PFSK-1 (cell line): ENCODE data around the gene HES5.

Experiments
- FOXP2 ChIP-seq: optimal IDR thresholded peaks from 2 replicates; pipeline ENCODE3; 2011; ENCODE audit warnings: borderline replicate concordance, control low read depth, inconsistent platforms; ENCODE audit not compliant: insufficient read depth; ENCODE audit errors: extremely low read length, extremely low read depth
- POLR2AphosphoS5 ChIP-seq: IDR thresholded peaks from 2 replicates; pipeline ENCODE4 v1.6.1; 2012; ENCODE audit warnings: low read depth, mild to moderate bottlenecking, control low read depth, low read length, moderate library complexity
- REST ChIP-seq, 2 experiments: IDR thresholded peaks; 2 replicates each; pipeline versions ENCODE4 v1.6.1 to v1.8.0; 2011 to 2012; ENCODE audit warnings: low read depth in 2 of 2, low read length in 2 of 2, control low read depth in 1 of 2, inconsistent platforms in 1 of 2, mild to moderate bottlenecking in 1 of 2, moderate library complexity in 1 of 2; ENCODE audit not compliant: insufficient read depth in 1 of 2
- SIN3A ChIP-seq: IDR thresholded peaks from 2 replicates; pipeline ENCODE4 v1.6.1; 2012; ENCODE audit warnings: mild to moderate bottlenecking, low read length, moderate library complexity, borderline replicate concordance; ENCODE audit not compliant: insufficient read depth
- TAF1 ChIP-seq: IDR thresholded peaks from 2 replicates; pipeline ENCODE4 v1.6.1; 2012; ENCODE audit warnings: low read length, control low read depth, borderline replicate concordance; ENCODE audit not compliant: insufficient read depth

Gene HES5

DNA sequence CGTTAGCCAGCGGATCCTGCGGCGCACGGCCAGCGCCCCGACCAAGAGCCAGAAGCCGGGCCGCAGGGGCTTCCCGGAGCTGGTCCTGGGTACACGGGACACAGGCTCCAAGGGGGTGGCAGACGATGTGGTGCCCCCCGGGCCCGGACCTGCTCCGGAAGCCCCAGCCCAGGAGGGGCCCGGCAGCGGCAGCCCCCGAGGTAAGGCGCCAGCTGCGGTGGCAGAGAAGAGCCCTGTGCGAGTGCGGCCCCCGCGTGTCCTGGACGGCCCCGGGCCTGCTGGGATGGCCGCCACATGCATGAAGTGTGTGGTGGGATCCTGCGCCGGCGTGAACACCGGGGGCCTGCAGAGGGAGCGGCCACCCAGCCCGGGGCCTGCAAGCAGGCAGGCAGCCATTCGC is 27.9 kb downstream of the HES5 start:
- no peak for TF ChIP-seq TAF1
- no peak for TF ChIP-seq SIN3A
- no peak for TF ChIP-seq FOXP2
- no peak for TF ChIP-seq POLR2AphosphoS5
- TF ChIP-seq REST (IDR thresholded peaks at IDR 0.05; ENCODE audit: insufficient read depth in 1 of 2, low read depth in 2 of 2, low read length in 2 of 2) = no peak

GRCh38 chr1:2501820-2502119 is 28.3 kb downstream of the HES5 start:
- TF ChIP-seq SIN3A (no peak), TAF1 (no peak), POLR2AphosphoS5 (no peak), REST (IDR thresholded peaks at IDR 0.05; ENCODE audit: insufficient read depth in 1 of 2, low read depth in 2 of 2, low read length in 2 of 2) (no peak), FOXP2 (no peak)

DNA sequence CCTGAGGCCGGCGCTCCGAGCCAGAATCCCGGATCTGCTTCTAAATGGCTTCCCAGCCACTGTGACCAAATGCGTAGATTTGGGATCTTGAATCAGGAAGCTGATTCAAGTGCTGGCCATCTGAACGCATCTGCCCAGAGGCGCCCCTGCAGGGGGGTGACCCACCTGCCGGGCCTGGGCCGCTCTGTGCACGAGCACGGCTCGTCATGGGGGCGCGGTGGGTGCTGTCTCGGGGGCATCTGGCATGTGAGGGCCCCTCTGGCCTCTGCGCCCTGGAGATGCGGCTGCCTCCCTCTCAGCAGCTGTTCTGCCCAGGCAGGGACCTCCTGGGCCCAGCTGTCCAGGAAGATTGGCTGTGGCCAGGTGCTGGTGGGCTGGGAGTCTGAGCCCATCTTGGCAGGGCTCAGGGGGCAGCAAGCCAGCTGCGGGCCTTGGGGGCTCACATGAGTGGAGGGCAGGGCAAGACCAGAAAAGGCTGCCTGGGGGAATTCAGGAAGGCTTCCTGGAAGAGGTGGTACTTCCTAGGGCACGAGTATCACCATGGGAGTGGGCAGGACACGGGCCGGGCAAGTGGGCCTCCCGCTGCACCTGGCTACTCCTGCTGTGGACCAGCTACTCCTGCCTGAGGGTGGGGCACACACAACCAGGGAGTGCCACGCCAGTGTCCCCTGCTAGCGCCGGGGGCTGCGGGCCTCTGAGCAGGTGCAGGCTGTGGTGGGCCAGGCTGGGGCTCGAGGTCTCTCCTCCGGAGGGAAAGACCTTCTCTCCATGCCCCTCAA is 28.8 kb downstream of the HES5 start:
- TF ChIP-seq REST (IDR thresholded peaks at IDR 0.05; ENCODE audit: insufficient read depth in 1 of 2, low read depth in 2 of 2, low read length in 2 of 2) (no peak), POLR2AphosphoS5 (no peak), FOXP2 (no peak), SIN3A (no peak), TAF1 (no peak)

DNA sequence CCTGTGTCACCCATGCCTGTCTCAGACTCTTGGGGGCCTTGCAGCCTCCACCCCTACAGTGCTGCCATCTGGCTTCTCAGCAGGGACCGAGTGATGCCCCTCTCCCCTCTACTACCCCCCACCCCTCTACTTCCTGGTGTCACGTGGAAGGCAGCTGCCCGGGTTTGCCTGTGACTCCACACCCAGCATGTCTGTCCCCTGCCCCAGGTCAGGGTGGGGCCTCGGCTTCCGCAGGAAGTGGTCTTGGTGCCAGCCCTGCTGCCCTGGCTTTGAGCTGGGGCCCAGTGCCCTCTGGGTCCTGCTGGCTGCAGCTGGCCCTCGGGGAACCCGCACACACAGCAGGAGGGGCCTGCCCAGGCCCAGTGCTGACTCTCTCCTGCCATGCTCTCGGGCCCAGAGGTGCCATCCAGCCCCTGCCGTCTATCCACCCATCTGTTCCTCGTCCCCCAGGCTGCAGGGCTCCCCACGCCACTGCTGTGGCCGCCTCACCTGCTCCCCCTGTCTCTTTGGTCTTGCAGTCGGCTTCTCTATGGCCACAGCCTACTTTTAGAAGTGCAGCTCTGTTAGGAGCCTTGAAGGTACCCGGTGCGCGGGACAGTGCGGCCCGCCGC is 30.0 kb downstream of the HES5 start:
- no peak for TF ChIP-seq SIN3A
- no peak for TF ChIP-seq POLR2AphosphoS5
- no peak for TF ChIP-seq REST (IDR thresholded peaks at IDR 0.05; ENCODE audit: insufficient read depth in 1 of 2, low read depth in 2 of 2, low read length in 2 of 2)
- no peak for TF ChIP-seq FOXP2
- no peak for TF ChIP-seq TAF1

- TF ChIP-seq FOXP2 (no peak), SIN3A (no peak), REST (IDR thresholded peaks at IDR 0.05; ENCODE audit: insufficient read depth in 1 of 2, low read depth in 2 of 2, low read length in 2 of 2) (no peak), POLR2AphosphoS5 (no peak), TAF1 (no peak)
Measured at GRCh38 chr1:2499260-2499659, 30.8 kb downstream of the HES5 start.
